ENCODE results near the gene FBXO44.
A peak's percentile ranks its signal among the peaks of the same experiment; 100 is the strongest.
"Not testable (repeated sequence)": the region's sequence is repeated elsewhere in the genome, so short reads cannot be mapped to it uniquely, and the experiment has no call there.

The FBXO44 gene

GRCh38 chr1:11654137-11654938, at the start of gene FBXO44, which contains the start of gene FBXO2:
TSS of gene FBXO44 (plus strand) at chr1:11654877. CDS start at chr1:11655836, 959 bp downstream.
TSS of gene FBXO2 (minus strand) at chr1:11654429. CDS start at chr1:11654340, 89 bp downstream.
- peak; percentile 36 to 47 for DNase-seq

GRCh38 chr1:11606775-11607174, 47.9 kb upstream of the FBXO44 start:
- no peak for DNase-seq

GRCh38 chr1:11608596-11609130, 46.0 kb upstream of the FBXO44 start:
- DNase-seq = not testable (repeated sequence)

- not testable (repeated sequence) for DNase-seq
Observed at GRCh38 chr1:11609378-11609777, 45.3 kb upstream of the FBXO44 start.

- no peak for DNase-seq
Observed at GRCh38 chr1:11610629-11611180, 44.0 kb upstream of the FBXO44 start.

GRCh38 chr1:11611638-11612327, 42.9 kb upstream of the FBXO44 start:
- no peak for DNase-seq

GRCh38 chr1:11613347-11613746, 41.3 kb upstream of the FBXO44 start:
- no peak for DNase-seq

- no peak for DNase-seq
Observed at GRCh38 chr1:11615090-11615489, 39.6 kb upstream of the FBXO44 start.

- no peak for DNase-seq
Observed at GRCh38 chr1:11616766-11617165, 37.9 kb upstream of the FBXO44 start.

- DNase-seq = no peak
Observed at GRCh38 chr1:11617314-11617713, 37.4 kb upstream of the FBXO44 start.

- no peak for DNase-seq
Observed at GRCh38 chr1:11617741-11618140, 36.9 kb upstream of the FBXO44 start.

GRCh38 chr1:11620405-11620804, 34.3 kb upstream of the FBXO44 start:
- no peak for DNase-seq

GRCh38 chr1:11620924-11621323, 33.8 kb upstream of the FBXO44 start:
- DNase-seq = no peak

GRCh38 chr1:11622398-11622797, 32.3 kb upstream of the FBXO44 start:
- DNase-seq = no peak

GRCh38 chr1:11623702-11624101, 31.0 kb upstream of the FBXO44 start:
- no peak for DNase-seq

- no peak for DNase-seq
Observed at GRCh38 chr1:11626551-11626950, 28.1 kb upstream of the FBXO44 start.

GRCh38 chr1:11628767-11629166, 25.9 kb upstream of the FBXO44 start:
- no peak for DNase-seq

- DNase-seq = no peak
Observed at GRCh38 chr1:11629184-11630016, 25.3 kb upstream of the FBXO44 start.

GRCh38 chr1:11634365-11635192, 20.1 kb upstream of the FBXO44 start:
- no peak for DNase-seq

- no peak for DNase-seq
Observed at GRCh38 chr1:11638121-11638520, 16.6 kb upstream of the FBXO44 start.

GRCh38 chr1:11639372-11639771, 15.3 kb upstream of the FBXO44 start:
- no peak for DNase-seq

- DNase-seq = no peak
Observed at GRCh38 chr1:11640101-11640500, 14.6 kb upstream of the FBXO44 start.

Measured in NCI-H1930 (cell line).